ENCODE data around the gene ITFG1.

ITFG1 gene

GRCh38 chr16:47366228-47366627 lies 94.6 kb downstream of the ITFG1 start:
- TF ChIP-seq CTCF (IDR thresholded peaks at IDR 0.05), result no peak

- no peak for TF ChIP-seq CTCF (IDR thresholded peaks at IDR 0.05)
These were observed 97.1 kb downstream of the ITFG1 start for GRCh38 chr16:47363761-47364160.

GRCh38 chr16:47359478-47359877 lies 101.4 kb downstream of the ITFG1 start:
- TF ChIP-seq CTCF (IDR thresholded peaks at IDR 0.05), result no peak

GRCh38 chr16:47358816-47359215 lies 102.0 kb downstream of the ITFG1 start:
- no peak for TF ChIP-seq CTCF (IDR thresholded peaks at IDR 0.05)

- no peak for TF ChIP-seq CTCF (IDR thresholded peaks at IDR 0.05)
These were observed 118.8 kb downstream of the ITFG1 start for GRCh38 chr16:47342055-47342454.

- TF ChIP-seq CTCF (IDR thresholded peaks at IDR 0.05), result no peak
These were observed 137.6 kb downstream of the ITFG1 start for GRCh38 chr16:47323241-47323640.

GRCh38 chr16:47320546-47321310 lies 140.1 kb downstream of the ITFG1 start:
- no peak for TF ChIP-seq CTCF (IDR thresholded peaks at IDR 0.05)

All from LNCAP (cell line).